Measurements from ENCODE around the gene GPR149. TPM values are rescaled to one million over a fixed set of nuclear protein-coding genes. Genes with fewer than 3 reads are reported as not detected.

The GPR149 gene
- total and polyA plus RNA-seq, 2 of the 8 experiments (the other 6 are each of a cell fraction or from before 2014, with no cell fraction given) = not detected

GRCh38 chr3:154304936-154305335 lies 125.1 kb downstream of the GPR149 start:
- no peaks in the 10 kb centered on the region; the same call in 1 of the 2 replicates for H3K79me1 ChIP-seq (ENCODE audit: low read depth, low read length)
- H3K18ac ChIP-seq (ENCODE audit: extremely low read depth, low read length) = no peak overlapping the region
- CTCF ChIA-PET (ENCODE audit: partially characterized antibody) = interaction anchor here (2.2 kb wide), 1 partner anchor 9 kb away, joined by 10 read pairs; no protein-coding TSS in a partner anchor
- no peak overlapping the region for H3K4me3 ChIP-seq (ENCODE audit: extremely low read depth in 1 of 4, insufficient read depth in 2 of 4, low read depth in 3 of 4, low read length in 4 of 4)
- H2AFZ ChIP-seq (ENCODE audit: low read length) = no peak overlapping the region
- no peak overlapping the region for H4K8ac ChIP-seq (ENCODE audit: extremely low read depth, insufficient read depth, low read length)
- no peaks in the 10 kb centered on the region for H3K27me3 ChIP-seq (replicated peaks in 1 of 4; ENCODE audit: control insufficient read depth in 3 of 4, extremely low read depth in 1 of 4, insufficient read depth in 3 of 4, low read length in 3 of 4)
- H3K4me2 ChIP-seq (ENCODE audit: insufficient read depth in 1 of 2, low read depth in 2 of 2, low read length in 2 of 2) = no peak overlapping the region
- no peak overlapping the region for H2BK12ac ChIP-seq (ENCODE audit: low read depth, low read length)
- H2BK20ac ChIP-seq (ENCODE audit: low read length) = no peak overlapping the region
- no peak overlapping the region for H2BK5ac ChIP-seq (ENCODE audit: low read depth, low read length)
- H2BK120ac ChIP-seq (replicated peaks; ENCODE audit: low read depth, low read length) = no peak overlapping the region
- H3K56ac ChIP-seq (replicated peaks; ENCODE audit: insufficient read length, low read depth, low read length) = no peak overlapping the region
- H2AK5ac ChIP-seq (ENCODE audit: low read depth, low read length) = no peak overlapping the region
- DNase-seq (ENCODE audit: low read depth in 1 of 2, low spot score in 2 of 2) (no peak), FAIRE-seq (no peak)
- no peaks in the 10 kb centered on the region for H3K9me3 ChIP-seq (ENCODE audit: insufficient read depth in 2 of 2, low read depth in 1 of 2, low read length in 1 of 2)
- H3K27ac ChIP-seq (ENCODE audit: low read depth, low read length) = no peak overlapping the region
- TF ChIP-seq NANOG (IDR thresholded peaks at IDR 0.05; ENCODE audit: insufficient read depth, low read depth, low read length, poor library complexity, severe bottlenecking) (no peak), TAF1 (IDR thresholded peaks at IDR 0.05; ENCODE audit: low read depth, low read length) (no peak), ASH2L (IDR thresholded peaks at IDR 0.05; ENCODE audit: low read length) (no peak), RFX5 (IDR thresholded peaks at IDR 0.05; ENCODE audit: borderline replicate concordance, low read depth, low read length) (no peak), SIN3A (conservative IDR thresholded peaks at IDR 0.05 in 1 of 2, IDR thresholded peaks at IDR 0.05 in 1 of 2; ENCODE audit: low read depth in 1 of 2, low read length in 2 of 2) (no peak), TCF12 (IDR thresholded peaks at IDR 0.05; ENCODE audit: low read depth, low read length) (no peak), CTCF (IDR thresholded peaks at IDR 0.05; ENCODE audit: control extremely low read depth in 1 of 3, insufficient read depth in 1 of 3, low read depth in 1 of 3, low read length in 3 of 3) (no peak), HDAC6 (IDR thresholded peaks at IDR 0.05; ENCODE audit: low read depth, low read length) (no peak), RXRA (IDR thresholded peaks at IDR 0.05; ENCODE audit: insufficient read depth, low read depth, low read length) (no peak), KDM5A (IDR thresholded peaks at IDR 0.05; ENCODE audit: low read length) (no peak)
- no peak overlapping the region for H3K9ac ChIP-seq (replicated peaks in 1 of 4; ENCODE audit: extremely low read depth in 1 of 4, low read depth in 3 of 4, low read length in 3 of 4)
- H3K14ac ChIP-seq (ENCODE audit: insufficient read length) = no peak overlapping the region
- peaks cover 0 to 2% of the 10 kb centered on the region in 2 experiments for H4K20me1 ChIP-seq (replicated peaks in 1 of 2; ENCODE audit: control insufficient read depth in 1 of 2, insufficient read depth in 2 of 2, low read length in 2 of 2)
- no peaks in the 10 kb centered on the region for H3K23me2 ChIP-seq (ENCODE audit: low read depth, low read length)
- no peak overlapping the region for H2BK15ac ChIP-seq (ENCODE audit: low read length)
- peaks cover 0 to 11% of the 10 kb centered on the region in 2 experiments; a peak in 2 of 4 replicates for H3K79me2 ChIP-seq (ENCODE audit: control insufficient read depth in 1 of 2, insufficient read depth in 2 of 2, low read length in 2 of 2)
- H4K91ac ChIP-seq (replicated peaks; ENCODE audit: insufficient read length, low read length) = no peak overlapping the region
- POLR2A ChIA-PET (ENCODE audit: partially characterized antibody) = no interaction called here
- no peak overlapping the region for H3K23ac ChIP-seq (ENCODE audit: insufficient read length)
- no peak overlapping the region for H4K5ac ChIP-seq (ENCODE audit: insufficient read length, low read depth, low read length)
- no peaks in the 10 kb centered on the region for H3K4me1 ChIP-seq (replicated peaks in 1 of 4; ENCODE audit: control insufficient read depth in 3 of 4, insufficient read depth in 4 of 4, low read length in 3 of 4)
- peaks cover 17 to 92% (median 54%) of the 10 kb centered on the region in 4 experiments for H3K36me3 ChIP-seq (ENCODE audit: control insufficient read depth in 2 of 4, insufficient read depth in 4 of 4, low read length in 3 of 4)
- no peak overlapping the region for H3K4ac ChIP-seq (replicated peaks; ENCODE audit: insufficient read length, low read depth, low read length)
- WGBS, 2 experiments (ENCODE audit: extremely low coverage in 1 of 2, insufficient coverage in 1 of 2, insufficient read length in 1 of 2, insufficient replicate concordance in 2 of 2, low coverage in 1 of 2, low lambda C conversion rate in 2 of 2, missing lambda C conversion rate in 1 of 2) = 98% methylated on average over 3 of the region's 3 CpGs; no CpG with 5 or more reads in 1 of the 2 experiments

Data from H1 (cell line).